ENCODE data around the gene DTX3.
A peak's percentile ranks its signal among the peaks of the same experiment; 100 is the strongest.
"Not testable (repeated sequence)": the region's sequence is repeated elsewhere in the genome, so short reads cannot be mapped to it uniquely, and the experiment has no call there.

Gene DTX3

DNA sequence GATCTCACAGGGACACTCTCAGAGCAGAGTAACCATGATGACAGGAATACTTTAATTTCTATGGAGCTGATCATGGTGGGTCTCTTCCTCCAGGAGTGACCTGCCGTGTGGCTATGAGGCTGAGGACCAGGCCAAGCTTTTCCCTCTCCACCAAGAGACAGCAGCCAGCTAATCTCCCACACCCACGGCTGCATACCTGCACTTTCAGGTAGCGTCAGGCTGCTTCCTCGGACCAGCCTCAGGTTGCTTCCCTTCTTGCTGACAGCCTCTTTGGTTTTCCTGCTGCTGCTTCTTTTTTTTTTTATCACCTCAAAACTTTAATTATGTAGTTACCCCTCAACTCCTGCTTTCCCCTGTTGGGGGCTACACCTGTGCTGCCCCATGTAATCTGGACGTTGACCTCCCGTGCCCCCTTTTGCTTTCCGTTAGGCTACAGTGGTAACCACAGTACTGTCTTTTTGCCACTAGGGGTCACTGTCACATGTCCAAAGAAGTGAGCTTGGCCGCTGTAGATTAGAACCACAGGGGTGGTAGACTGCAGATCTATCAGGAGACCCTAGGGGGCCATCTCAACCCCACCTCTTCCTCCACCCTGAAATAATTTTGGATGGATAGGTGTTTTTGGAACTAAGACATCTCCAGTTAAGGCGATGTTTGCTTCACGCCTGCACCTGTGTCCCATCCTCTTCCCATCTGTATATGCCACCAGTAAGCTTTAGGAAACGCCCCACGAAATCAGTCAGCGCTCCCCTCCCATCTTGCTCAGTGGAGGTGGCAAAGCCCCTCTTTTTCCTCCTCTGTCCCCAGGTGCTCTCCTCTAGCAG, 21.4 kb upstream of the DTX3 start:
- DNase-seq, result peak; percentile 58 to 66

DNA sequence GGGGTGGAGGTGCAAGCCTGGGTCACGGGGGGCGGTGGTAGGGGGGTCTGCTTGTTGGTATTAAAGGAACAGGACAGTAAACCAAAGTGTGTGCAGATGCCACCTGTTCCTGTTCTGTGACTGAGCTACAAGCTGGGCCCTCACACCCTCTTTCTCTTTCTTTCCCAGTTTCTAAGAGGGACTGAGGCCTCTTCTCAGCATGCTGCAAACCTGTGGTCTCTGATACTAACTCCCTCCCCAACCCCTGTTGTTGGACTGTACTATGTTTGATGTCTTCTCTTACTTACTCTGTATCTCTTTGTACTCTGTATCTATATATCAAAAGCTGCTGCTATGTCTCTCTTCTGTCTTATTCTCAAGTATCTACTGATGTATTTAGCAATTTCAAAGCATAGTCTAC, 20.6 kb upstream of the DTX3 start:
- no peak for DNase-seq

DNA sequence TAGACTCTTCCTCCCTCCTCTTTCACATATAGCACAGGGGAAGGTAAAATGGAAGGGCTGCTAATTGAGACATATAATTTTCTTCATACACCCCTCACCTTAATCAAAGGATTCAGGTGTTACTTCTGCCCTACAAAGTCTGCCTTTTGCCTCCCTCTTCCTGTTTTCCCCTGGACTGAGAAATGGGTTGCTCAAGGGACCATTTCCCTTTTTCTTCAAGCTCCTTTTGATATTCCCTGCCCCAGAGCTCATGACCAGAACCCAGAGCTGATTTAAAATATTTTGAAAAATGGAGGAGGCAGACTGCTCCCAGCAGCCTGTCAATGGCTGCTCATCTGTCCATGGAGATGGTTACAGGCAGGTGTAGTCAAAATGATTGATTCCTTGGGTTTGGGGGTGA, 19.9 kb upstream of the DTX3 start:
- no peak for DNase-seq

DNA sequence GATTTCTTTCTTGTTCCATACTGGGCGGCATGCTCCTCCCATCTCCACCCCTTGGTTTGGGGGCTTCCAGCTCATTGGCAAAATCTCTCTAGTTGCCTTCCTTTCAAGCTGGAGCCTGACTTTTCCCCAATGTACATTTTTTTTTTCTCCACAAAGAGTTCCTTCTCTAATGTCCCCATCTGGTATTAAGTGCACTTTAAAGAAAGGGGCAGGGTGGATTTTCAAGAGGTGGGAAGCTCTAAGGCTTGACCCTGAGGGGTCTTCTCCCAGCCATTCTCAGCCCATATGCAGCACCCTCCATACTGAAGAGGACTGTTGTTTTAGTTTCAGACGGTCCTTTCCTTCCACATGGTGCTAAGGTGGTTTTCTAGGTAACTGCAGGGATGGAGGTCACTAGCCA, 19.5 kb upstream of the DTX3 start:
- DNase-seq, result no peak

DNA sequence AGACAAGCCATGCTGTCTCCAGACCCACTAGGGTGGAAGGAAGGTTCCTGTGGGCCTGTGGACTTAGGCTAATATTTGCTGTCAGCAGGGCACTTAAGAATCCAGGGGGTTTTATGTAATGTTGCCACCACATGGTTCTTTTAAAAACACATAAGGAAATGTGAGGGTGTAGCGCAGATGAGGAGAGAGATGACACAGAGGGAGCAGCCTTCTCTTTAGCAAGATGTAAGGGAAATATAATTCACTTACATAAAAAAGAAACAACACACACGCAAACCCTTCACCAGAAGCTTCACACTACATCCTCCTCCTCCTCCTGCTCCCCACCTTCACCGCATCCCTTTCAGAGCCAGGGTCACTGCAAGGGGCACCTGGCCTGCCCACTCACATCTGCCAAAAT, 18.5 kb upstream of the DTX3 start:
- no peak for DNase-seq

DNA sequence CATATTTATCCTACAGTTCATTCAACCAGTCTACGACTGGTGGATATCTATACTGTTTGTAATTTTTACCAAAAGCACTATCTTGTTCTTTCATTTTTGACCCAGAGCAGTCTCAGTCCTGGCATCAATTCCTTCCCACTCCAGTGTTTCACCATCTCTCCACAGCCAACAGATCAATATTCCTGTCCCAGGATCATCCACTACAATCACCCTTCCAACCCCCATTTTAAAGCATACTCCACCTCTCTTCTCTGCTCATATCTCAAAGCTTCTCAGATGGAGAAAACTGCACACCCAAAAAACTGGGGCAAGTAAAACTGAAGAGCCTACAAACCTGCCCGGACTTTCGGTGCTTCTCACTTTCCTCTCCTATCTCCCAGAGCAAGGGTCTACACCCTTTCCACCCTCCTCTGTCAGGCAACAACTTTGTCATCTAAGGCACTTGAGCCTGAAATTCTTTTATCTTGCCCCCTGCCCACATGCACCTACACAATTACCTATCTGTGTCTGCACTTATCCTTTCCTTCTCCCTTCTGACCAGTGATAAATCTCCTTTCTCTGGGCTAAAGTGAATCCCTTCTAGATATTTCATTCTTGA, 17.7 kb upstream of the DTX3 start:
- DNase-seq, result no peak

DNA sequence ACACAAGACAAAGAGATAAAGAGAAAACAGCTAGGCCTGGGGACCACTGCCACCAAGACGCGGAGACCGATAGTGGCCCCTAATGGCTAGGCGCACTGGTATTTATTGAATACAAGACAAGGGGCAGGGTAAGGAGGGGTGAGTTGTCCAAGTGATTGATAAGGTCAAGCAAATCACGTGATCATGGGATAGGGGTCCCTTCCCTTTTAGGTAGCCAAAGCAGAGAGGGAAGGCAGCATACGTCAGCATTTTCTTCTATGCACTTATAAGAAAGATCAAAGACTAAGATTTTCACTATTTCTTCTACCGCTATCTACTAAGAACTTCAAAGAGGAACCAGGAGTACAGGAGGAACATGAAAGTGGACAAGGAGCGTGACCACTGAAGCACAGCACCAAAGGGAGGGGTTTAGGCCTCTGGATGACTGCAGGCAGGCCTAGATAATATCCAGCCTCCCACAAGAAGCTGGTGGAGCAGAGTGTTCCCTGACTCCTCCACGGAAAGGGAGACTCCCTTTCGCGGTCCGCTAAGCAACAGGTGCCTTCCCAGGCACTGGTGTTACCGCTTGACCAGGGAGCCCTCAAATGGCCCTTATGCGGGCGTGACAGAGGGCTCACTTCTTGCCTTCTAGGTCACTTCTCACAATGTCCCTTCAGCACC, 15.5 kb upstream of the DTX3 start:
- DNase-seq, result not testable (repeated sequence)

DNA sequence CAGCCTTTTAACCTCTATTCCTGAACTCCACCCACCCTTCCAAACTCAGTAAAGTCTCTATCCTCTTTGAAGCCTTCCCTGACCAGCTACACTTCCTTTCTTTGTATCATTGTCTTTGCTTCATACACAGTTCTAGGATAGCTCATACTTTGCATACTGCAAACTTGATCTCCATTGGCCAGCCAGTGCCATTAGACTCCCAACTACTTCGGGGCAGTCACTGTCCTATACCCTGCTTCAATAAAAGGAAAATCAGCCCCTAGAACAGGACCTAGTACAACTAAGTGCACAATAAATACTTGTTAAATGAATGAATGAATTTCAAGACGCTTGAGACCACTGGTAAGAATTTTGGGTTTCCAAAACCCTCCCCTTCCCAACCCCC, 14.2 kb upstream of the DTX3 start:
- DNase-seq, result no peak

DNA sequence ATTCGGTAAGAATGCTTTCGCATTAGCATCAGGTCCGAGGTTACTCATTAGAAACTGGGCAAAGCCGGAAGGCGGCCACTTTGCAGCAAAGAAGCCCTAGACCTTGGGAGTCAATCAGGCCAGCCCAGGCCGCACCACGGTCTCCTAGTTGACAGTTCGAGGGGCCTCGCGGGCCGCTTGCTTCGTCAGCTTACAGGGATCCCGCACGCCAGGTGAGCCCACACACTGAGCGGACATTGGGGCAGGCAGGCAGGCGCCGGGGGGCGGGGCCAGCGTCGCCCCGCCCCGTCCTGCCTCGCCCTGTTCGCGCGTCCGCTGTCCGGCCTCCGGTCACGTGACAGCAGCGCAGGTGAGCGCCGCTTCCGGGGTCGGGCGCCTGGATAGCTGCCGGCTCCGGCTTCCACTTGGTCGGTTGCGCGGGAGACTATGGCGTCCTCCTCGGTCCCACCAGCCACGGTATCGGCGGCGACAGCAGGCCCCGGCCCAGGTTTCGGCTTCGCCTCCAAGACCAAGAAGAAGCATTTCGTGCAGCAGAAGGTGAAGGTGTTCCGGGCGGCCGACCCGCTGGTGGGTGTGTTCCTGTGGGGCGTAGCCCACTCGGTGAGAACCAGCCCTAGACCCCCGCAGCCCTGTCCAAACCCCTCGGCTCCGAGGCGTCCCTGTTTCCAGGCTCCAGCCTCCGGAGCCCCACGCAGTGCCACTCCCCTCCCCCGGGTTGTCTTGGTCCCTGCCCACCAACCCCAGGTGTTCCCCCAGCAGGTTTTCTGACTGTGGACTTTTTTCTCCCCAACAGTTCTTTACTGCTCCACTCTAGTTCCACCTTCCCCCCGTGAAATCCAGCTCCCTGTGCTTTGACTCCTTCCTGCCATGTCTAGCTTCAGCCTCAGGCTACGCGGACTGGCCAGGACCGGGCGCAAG, 13.5 kb upstream of the DTX3 start, which contains the start of gene PIP4K2C:
Gene PIP4K2C (plus strand): TSS at position 329 of the 918 bp plus-strand sequence. CDS start 98 bp downstream, at position 427.
- DNase-seq, result peak; percentile 79 to 83

DNA sequence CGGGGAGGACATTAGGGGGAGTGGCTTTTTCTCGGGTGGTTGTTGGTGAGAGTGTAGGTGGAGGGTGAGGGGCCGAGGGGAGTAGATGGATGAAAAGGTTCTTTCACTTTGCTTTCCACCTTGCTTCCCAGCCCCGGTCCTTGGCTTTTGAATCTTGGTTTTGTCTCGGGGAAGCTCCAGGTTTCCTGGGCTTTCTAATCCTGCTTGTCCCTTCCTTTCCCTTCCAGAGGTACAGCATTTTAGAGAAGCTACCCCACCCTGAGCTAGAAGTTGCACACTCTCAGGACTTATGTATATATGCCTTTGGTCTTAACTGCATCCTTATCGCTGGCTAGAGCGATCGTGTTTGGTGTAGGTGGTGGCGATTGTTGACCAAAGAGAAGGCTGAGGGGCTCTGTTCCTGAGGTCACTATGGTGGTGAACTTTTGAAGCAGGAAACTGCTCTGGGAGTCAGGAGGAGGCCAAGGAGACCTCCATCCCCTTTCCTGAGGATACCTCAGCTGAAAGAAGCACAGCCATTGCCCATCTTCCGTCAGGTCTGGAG, 12.8 kb upstream of the DTX3 start:
- no peak for DNase-seq

DNA sequence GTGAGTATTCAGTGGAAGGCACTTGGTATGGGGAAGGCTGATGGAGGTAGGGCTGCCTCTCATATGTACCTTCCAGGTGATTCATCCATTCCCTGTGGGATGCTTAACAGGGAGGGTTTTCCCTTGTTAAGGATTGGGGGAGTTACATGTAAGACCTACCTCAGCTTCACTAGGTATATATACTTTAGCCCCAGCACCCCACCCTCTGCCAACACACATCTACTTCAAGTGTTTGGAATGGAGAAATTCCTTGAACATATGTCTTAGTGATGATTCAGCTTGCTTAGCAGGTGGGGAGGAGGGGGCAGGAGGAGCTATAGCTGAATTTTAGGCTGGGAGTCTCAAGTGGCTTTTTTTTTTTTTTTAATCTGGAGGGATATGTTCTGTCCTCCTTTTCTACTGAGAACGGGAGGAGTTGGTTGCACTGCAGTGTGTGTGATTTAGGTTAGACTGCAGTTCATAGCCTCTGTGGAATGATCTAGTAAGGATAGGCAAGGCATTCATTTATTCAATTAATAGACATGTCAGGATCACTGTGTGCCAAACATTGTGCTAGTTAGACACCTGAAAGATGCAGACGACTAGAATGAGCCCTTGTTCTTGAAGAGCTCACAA, 12.0 kb upstream of the DTX3 start:
- DNase-seq, result no peak

DNA sequence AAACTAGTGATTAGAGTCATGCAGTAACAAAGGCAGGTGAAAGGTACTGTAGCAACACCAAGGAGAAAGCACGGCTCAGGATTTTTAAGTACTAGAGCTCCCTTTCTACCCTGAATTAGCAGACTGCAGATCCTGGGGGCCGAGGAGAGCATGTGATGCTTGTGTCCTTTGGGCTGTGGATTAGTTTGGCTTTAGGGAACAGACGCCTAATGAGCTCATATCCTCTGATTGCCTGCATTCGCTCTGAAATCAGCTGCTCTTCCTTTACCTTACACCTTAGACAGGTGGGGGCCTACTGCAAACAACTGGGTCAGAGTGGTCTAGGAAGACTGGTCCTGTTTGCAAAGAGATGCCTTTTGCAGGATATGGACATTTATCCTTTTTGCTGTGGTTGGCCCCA, 11.4 kb upstream of the DTX3 start:
- no peak for DNase-seq

DNA sequence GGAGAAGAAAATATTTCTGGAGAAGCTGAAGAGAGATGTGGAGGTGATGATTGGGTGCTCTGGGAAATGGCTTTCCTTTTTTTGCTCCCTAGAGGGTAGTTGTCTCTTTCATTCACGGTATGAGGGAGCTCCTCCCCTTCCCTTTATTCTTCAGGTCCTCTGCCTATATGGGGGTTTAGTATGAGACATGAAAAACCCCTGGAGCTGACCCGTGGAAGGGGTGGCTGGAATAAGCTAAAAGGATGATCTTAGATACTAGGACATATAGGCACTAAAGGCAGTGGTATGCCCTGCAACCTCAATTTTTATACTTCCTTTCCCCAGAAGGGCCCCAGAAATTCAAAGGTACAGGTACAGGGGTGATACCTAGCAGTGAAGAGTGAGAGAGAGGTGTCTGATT, 4.2 kb upstream of the DTX3 start:
- no peak for DNase-seq

DNA sequence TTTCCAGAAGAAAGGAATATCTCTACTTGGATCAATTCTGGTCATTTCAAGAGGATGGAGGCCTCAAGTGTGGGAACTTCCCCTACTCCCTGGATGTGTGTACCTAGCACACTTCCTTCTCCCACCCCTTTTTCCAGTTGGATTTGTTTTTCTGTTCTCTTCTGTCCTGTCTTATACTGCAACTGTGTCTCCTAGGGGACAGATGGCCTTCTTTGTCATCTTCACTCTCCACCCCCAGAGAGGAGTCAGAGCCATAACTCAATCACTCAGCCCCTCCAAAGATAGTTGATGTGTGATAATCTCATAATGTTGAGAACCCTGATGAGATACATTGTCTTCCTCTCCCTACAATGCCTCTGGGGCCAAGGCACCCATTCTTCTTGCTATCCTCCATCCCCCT, 2.1 kb upstream of the DTX3 start:
- no peak for DNase-seq

DNA sequence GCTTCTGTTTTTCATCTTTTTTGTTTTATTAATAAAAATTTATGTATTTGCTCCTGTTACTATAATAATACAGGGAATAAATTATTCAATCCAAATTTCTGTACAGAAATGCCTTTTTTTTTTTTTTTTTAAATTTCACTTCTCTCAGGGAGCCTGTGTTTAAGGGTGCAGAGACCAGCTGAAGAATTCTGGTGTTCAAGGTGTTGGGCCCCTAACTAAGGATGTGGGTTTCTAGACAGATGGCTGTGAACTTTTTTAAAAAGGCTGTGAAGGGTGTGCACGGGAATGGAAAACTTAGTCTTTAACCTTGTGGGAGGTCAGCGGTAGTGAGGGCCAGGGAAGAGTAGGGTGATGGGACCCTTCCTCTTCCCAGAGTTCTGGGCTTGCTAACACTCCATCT, 1.3 kb upstream of the DTX3 start:
- no peak for DNase-seq

DNA sequence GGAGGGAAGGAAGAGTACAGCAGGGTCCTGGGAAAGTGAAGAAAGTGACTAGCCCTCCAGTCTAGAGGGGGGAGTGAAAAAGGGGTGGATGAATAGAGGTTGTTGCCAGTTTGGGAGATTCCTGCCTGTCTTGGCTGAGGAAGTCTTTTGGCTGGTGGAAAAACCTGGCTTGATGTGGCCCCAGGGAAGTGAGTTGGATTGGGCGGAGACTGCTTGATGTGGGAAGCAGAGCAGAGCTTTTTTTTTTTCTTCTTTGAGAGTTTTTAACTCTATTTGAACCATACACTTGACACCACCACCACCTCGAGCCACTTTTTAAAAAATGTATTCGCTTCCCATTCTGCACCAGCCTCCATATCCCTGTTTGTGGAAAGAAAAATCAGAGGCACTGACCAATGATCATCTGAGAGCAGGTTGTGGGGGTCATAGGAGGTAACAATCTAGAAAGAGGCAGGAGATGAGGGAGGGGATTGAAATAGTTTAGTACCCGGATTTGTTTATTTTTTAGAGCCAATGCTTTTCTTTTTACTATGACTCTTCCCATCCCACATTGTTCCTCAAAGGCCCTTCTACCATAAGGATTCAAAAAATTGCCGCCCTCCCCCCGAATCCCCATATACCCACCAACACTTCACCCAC, 690 bp upstream of the DTX3 start:
- DNase-seq, result no peak

DNA sequence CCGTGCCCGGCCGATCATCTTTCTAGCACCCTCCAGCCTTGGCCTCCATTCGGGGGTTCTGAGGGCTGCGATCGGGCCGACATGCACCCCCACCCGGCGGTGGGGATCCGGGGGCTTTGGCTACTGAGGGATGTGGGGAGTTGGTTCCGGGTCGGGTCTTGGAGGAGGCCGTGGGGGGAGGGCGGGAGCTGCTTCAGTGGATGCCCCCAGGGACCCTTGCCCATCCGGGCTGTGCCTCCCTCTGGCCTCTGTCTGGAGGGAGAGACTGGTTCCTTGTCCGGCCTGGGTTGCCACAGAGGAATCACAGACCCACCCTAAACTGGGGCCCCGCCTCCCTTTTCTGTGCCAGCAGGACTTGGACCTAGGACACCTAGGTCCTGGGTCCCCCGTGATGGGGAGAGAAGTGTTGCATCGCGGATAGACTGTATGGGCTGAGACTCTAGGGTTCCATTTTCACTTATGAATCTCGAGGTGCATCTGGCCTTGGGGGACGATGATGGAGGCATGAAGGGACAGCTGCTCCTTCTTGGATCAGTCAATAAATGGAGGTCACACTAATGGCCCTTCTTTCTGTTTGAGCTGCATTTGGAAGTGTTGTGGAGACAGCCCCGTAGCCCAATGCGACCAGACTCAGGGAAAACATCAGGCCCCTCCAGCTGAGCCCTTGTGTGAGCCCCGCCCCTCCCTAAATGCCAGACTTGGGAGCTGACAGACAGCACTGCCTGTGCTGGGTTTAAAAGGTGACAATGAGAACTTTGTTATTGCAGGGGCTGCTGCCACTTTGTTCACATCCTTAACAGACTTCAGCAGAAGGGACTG, 577 bp downstream of the DTX3 start:
- DNase-seq, result peak in 1 of 2 experiments; percentile 28

DNA sequence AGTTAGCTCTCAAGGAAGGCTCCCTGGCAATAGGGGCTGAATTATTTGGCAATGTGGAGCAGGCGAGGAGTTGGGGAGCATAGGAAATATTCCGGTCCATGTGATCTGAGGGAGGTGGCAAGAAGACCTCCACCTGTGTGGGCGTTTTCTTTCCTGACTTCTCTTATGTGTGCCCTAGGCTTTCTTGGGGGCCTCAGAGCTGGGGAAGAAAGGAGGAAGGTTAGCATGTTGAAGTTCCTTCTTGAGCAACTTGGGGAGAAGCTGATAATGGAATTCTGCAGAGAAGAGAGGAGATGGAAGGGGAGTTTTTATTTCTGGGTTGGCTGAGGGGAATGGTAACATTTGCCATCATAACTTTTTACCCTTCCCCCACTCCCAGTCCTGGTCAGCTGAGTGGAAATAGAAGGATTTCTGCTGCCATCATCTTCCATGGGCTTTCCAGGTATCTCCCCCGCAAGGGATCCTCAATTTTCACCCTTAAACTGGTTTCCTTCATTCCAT, 1.2 kb downstream of the DTX3 start:
- DNase-seq, result no peak

DNA sequence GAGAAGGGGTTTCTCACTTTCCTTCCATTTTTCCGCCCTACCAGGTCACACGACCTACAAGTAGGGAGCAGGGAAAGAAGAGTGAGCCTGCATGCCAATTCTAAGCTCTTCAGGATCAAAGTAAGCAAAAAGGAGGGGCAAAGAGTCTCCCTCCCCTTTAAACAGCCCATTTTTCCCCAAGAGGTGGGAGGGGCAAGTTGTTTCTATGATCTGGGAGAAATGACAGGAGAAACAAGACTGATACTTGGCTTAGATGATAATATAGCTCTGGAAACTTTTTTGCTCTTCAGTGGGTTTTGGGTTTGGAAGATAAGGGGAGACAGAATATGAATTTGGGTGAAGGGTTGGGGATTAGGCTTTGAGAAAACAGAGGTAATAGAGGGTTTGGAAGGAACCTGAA, 1.8 kb downstream of the DTX3 start:
- no peak for DNase-seq

DNA sequence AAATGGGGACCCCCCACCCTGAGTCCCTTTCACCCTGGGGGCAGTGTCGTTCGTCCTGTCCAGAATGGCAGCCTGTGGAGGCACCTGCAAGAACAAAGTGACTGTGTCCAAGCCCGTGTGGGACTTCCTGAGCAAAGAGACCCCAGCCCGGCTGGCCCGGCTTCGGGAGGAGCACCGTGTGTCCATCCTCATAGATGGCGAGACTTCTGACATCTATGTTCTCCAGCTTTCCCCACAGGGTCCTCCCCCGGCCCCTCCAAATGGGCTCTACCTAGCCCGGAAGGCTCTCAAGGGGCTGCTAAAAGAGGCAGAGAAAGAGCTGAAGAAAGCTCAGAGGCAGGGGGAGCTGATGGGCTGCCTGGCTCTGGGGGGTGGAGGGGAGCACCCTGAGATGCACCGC, 2.2 kb downstream of the DTX3 start:
- DNase-seq, result no peak
